HG03139 (cell line): ENCODE measurements around the gene DDX55.

Experiments used
- ATAC-seq: cut with Tn5 transposase; IDR thresholded peaks from one replicate; pipeline ENCODE4 v1.9.1; 2021; ENCODE audit not compliant: unreplicated experiment

Gene DDX55

DNA sequence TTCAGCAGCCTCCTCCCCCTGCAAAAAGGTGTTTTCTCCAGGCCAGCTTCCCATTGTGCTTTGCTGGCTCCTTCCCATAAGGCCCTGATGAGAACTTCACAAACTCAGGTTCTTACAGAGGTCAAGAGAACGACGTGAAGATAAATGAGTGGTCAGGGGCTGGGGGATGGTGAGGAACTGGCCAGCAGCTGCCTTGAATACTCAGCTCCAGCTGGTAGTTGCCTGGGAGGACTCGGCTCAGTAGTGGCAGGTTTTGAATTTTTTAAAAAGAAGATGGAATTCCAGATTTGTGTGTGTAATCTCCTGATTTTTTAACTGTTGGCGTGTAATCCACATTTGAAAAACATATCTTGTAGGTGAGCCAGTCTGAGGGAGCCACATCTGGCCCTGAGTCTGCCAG, 5.9 kb downstream of the DDX55 start:
- no peak for ATAC-seq

DNA sequence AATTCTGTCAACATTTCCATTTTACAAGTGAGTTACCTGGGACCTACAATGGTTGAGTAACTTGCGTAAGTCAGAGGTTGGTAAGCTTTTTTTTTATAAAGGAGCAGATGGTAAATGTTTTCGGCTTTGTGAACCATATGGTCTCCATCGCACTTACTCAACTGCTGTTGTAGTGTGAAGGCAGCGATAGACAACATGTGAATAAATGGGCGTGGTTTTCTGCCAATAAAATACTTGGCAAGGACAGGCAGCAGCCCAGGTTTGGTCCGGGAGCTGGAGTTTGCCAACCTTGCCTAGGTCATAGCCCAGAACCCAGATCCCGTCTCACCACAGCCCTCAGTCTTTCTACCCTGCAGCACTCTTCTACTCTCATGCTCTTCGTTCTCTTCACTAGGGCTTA, 6.3 kb downstream of the DDX55 start:
- ATAC-seq, result no peak

DNA sequence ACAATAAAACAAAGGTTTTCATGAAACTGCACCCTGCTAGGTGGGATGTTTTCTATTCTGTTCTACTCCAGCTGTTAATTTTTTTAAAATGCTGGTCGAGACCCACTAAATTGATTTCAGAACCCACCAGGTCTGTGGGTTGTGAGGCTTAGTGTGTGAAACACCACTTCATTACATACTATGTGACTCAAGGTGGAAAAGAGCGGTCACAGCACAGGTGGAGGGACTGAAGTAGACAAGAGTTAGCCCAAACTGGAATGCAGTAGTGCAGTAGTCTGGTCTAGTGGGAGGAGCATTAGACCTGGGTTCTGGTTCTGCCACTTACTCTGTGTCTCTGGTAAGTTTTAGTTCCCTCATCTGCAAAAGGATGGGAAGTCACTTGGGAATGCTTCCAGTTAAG, 12.2 kb downstream of the DDX55 start:
- no peak for ATAC-seq

DNA sequence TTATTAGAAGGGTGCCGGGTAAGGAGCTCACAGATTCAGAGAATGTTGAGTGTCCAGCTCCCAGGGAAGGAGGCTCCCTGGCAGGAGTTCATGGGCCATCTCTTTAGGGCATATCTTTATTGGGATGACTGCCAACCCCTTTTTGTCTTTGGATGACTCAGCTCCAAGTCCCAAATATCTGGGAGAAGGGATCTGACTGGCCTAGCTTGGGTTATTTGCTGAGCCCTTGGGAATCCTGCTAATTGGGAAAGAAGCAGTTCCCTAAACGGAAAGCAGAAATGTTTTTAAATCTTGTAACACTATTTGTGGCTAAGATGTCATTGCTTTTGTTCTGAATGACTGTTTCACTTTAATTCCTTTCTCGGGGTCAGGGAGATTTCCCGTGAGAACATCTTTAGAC, 12.6 kb downstream of the DDX55 start:
- ATAC-seq, result no peak

DNA sequence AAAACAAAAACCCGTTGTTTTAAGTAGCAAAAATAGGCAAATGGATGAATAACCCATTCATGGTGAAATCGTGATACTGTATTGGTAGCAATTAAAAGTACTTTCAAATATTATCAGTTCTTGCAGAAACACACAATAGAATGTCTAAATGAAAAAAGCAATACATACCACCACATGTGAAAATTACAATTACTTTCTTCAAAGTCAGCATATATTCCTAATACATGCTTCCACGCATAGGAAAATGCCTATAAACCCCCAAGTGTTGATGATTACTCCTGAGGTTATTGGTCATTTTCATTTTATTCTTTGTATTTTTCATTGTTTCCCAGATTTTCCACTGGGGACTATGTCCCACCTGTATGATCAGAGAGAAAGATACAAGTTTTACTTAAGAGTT, 15.2 kb downstream of the DDX55 start:
- ATAC-seq, result no peak

DNA sequence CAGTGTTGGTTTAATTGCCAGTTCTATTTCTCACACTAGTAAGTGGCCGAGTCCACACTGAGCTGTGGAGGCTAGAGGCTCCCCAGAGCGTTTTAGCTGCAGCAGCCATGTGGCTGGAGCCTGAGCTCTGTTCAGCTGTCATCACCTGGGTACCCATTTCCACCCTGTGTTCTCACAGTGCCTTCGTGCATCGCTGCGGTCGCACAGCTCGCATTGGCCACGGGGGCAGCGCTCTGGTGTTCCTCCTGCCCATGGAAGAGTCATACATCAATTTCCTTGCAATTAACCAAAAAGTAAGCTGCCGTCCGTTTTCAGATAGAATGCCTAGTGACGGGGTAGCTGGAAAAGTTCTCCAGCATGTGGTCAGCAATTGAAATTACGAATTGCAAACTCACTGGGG, 15.7 kb downstream of the DDX55 start:
- ATAC-seq, result no peak

DNA sequence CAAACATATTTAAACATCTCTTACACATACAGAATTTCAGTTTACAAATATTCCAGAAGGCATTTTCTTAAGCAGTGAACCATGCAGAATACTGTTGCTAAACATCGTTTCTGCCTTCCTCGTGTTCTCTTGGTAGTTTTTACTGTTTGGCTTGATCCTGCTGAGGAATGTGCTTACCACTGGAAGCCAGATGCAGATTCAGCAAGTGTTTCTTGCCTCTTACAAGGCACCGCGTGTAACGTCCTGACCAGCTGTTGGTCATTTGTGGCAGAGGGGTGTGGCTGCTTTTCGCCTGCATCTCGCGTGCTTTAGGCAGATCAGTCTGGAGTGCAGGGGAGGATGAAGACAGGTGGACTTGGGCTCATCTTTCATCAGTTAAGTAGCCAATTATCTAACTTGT, 19.2 kb downstream of the DDX55 start:
- no peak for ATAC-seq

DNA sequence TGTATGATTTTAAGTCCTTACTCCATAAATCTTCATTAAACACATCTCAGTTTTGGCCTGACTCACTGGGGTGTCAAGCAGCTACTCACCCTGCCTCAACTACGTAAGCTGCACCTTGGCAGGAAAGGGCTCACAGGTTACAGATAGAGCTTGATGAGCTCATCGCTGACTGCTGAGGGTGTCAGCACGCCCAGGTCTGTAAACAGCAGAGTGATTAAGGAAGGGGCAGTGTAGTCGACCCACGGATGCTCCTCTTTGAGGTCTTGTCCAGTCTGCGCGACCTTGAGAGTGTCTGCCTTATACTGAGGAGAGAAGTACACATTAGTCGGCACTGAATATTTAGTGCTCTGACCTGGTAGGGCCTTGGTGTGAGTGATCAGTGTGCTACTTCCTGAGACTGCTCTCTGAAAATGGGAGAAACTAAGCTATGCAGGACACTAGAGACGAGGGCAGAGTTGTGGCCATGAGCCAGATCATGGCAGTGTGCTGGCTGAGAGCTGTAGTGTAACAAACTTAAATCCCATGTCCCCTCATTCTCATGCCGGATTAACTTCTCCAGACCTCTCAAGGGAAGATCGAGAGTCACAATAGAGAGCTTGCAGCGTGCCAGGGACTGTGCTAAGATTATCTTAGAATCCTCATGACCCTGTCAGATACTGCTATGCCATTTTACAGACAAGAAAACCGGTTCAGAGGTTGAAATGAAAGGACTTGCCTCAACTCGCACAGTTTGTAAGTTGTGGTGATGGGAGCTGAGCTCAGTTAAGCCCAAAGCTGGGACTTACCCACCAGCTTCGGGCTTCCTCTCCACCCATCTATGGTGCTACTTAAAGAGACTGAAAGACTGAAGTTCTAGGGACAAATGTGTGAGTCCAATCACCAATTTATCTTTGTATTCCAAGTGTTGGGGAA, 20.0 kb downstream of the DDX55 start:
- ATAC-seq, result no peak

DNA sequence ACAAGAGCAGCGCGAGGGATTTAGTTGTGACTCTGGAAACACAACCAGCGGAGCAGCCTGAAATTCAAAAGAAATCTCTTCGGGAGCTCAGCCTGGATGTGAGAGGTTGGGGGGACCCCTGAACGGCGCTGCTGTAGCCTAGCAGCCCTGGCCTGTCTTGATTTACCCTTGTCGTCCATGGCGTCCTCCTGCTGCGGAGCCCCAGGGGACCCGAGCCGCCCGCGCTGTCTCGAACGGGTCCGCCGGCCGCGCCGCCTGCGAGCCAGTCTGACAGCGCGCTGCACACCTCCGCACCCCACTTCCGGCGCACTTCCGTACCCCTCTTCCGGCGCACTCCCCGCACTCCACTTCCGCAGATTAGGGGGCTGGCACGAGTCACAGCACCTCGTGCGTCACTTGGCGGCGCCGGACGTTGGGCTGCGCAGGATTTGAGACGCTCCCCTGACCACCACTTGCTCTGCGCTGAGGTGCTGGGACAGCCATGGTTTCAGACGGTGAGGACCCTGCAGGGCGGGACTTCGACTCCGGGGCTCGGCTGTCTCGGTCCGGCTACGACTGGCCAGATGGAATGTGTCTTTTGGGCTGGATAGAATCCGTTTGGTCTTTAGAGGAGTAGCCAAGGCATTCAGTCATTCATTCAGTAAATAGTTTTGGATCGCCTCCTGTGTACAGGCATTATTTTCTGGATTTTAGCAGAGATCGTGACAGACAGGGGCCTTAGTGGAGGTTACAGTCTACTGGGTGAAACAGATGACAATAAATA, 31.7 kb downstream of the DDX55 start, which contains the start of the genes EIF2B1 and GTF2H3:
Gene EIF2B1, minus strand, starts transcription at position 308 of the 763 bp plus-strand sequence. Its CDS starts 129 bp downstream, at position 179.
Gene GTF2H3, plus strand, starts transcription at position 451 of the 763 bp plus-strand sequence. Its CDS starts 31 bp downstream, at position 482.
- ATAC-seq, result peak; percentile 98

DNA sequence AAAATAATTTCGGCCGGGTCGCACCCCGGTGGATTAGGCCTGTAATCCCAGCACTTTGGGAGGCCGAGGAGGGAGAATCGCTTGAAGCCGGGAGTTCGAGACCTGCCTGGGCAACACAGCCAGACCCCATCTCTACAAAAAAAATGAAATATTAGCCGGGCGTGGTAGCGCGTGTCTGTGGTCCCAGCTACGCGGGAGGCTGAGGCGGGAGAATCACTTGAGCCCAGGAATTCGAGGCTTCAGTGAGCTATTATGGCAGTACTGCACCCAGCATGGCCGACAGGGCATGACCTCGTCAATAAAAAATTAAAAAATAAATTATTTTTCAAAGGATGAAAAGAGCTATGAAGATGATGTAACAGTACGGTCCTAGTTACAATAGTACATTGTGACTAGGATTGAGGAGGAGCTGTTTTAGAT, 32.3 kb downstream of the DDX55 start:
- ATAC-seq, result no peak

DNA sequence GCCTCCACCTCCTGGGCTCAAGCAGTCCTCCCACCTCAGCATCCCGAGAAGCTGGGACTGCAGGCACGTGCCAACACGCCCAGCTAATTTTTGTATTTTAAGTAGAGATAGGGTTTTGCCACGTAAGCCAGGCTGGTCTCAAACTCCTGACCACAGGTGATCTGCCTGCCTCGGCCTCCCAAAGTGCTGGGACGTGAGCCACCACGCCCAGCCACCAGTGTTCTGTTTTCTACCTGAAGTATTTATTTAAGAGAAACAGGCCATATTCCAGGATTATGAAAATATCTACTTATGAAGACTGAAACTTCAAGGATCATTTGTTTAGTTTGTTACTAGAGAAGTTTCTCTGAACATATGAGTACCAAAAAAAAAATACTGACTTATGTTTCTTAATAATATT, 42.0 kb downstream of the DDX55 start:
- ATAC-seq, result no peak

DNA sequence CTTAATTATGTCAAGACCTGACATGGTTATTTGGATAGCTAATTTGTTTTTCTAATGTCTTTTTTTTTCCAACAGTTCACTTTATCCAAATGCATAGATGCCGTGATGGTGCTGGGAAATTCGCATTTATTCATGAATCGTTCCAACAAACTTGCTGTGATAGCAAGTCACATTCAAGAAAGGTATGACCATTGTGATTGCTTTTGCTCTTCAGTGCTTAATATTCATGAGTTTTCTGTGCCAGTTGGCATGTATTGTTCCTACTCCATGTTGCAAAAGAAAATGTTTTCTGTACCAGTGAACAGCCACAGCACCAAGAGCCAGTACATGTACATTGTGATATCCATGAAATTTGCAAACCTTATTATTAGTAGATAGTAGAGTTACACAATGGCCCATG, 43.5 kb downstream of the DDX55 start:
- no peak for ATAC-seq

DNA sequence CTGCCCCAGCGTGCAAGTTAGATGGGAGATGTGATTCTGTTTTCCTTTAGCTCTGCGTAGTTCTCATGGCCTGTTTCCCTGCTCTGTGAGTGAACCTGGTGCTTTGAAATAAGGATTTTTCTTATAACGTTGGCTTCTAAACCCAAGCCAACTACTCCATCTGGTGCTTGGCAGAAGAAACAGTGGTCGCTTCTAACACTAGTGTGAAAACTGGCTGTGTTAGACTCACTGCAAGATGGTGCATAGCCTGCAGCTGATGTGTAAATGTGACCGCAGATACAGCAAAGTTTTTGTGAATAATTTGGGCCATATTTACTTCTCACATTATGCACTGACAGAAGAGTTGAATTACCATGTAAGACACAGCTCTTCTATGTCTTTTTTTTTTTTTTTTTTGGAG, 44.0 kb downstream of the DDX55 start:
- no peak for ATAC-seq

DNA sequence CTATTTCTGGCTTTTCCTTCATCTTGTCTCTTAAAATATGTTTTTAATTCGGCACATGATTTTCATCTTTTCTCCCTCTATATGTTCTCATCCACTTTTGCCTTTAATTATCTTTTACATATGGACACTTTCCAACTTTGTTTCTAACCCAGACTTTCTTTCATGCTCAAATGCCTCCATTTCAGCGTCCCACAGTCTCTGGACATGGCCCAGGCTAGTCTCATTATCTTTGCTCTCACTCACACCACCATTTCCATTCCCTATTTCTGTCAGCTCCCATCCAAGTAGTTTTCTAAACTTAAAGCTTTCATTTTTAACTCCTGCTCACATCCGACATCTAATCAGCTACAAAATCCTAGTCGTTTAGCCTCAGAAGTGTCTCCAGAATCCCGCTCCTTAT, 46.5 kb downstream of the DDX55 start:
- ATAC-seq, result no peak

DNA sequence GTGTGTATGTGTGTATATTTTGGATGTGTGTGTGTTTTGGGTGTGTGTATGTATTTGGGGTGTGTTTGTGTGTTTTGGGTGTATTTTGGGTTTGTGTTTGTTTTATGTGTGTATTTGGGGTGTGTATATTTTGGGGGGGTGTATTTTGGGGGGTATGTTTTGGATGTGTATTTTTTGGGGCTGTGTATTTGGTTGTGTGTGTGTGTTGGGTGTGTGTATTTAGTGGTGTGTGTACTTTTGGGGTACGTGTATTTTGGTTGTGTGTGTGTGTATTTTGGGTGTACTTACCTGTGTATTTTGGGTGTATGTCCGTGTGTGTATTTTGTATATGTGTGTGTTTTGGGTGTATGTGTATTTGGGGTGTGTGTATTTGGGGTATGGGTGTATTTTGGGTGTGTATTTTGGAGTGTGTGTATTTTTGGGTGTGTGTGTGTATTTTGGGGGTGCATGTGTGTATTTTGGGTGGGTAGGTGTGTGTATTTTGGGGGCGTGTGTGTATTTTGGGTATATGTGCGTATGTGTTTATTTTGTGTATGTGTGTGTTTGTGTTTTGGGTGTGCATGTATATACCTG, 52.3 kb downstream of the DDX55 start:
- no peak for ATAC-seq

DNA sequence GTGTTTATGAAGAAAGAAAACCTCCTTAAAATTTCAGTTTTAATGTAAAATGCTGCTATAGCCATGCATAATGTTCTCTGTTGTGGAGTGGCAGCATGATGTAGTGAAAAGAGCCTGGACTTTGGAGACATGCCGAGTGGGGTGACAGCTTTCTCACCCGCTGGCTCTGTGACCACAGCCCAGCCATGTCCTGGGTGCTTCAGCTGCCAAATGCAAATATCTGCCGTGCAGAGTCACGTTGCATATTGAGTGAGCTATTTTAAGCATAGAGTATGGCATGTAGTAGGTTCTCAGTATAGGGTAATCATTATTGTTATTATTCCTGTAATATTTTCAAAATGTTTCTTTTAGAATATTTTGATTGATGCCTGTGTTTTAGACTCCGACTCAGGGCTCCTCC, 53.5 kb downstream of the DDX55 start:
- peak; percentile 76 for ATAC-seq

DNA sequence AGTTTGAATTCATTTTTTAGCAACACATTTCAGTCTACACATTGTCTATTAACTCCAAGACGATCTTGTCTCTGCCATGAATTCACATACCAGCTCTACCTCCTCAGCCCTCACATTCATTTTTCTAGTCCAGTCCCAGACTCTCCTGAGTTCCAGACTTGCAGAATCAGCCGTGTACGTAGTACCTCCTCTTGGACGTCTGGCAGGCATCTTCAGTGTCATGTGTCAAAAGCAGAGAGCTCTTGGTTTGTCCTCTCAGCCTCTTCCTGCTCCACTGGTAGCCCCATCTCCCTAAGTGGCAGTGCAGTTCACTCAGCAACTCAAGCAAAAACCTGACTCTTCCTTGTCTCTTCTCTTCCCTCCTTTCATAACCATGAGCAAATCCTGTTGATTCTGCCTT, 54.5 kb downstream of the DDX55 start:
- ATAC-seq, result no peak

DNA sequence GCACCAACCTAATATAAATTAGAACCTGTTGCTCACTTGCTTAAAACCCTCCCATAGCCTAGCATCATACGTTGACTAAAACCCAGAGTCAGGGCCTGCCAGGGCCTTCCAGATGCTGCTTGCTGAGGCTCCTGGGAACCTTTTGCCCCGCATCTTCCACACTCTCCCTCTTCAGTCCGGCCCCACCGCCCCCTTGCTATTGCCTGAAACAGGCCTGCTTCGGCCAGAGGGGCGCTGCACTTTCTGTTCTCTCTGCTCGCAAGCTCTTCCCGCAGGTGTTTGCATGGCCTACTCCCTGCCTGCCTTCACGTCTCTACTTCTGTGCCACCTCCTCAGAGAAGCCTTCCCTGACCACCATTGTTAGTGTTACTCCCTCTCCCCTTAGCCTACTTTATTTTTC, 55.3 kb downstream of the DDX55 start:
- ATAC-seq, result no peak

DNA sequence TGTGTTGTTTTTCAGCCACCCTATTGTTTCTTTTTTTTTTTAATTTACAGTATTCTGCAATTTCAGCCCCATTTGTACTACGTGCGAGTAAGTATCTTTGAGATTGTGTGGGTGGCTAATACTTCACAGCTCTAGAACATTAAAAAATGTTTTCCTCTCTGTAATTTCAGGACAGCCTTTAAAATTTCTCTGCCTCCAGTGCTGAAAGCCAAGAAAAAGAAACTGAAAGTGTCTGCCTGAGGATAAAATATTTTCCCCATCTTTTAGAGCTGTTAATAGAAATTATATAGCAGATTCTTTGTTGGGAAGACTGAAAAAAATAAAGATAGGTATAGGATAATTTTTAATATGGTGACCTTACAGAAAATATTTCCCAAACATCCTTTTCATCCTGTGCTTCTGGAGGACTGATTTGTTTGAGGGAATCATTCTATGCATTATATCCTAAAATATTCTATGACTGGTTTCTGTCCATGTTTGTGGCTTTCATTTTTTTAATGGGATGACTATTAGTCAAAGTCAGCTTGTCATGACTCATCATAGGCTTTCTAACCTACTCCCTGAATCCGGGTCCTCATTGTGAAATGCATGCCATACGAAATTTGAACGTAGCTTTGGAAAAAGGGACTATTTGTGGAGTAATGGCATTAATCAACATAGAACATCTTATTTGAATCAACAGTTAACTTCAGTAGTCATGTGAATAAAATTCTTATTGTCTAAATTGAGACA, 58.3 kb downstream of the DDX55 start:
- ATAC-seq, result no peak

DNA sequence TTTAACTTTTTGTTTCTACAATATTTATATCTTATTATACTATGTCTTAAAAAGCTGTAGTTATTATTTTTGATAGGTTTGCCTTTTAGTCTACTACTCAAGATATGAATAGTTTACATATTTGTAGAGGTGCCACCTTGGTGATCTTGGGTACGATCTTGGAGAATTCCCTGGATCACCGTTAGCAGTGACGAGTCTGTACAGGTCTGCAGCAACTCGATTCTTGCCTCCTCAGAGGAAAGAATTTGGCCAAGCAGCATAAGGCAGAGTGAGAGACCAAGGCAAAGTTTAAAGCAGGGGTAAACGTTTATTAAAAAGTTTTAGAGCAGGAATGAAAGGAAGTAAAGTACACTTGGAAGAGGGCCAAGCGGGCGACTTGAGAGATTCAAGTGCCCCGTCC, 65.9 kb downstream of the DDX55 start:
- ATAC-seq, result no peak
